ENCODE measurements around the gene ZNF567.
"Not testable (repeated sequence)": the region's sequence is repeated elsewhere in the genome, so short reads cannot be mapped to it uniquely, and the experiment has no call there.

ZNF567 gene

DNA sequence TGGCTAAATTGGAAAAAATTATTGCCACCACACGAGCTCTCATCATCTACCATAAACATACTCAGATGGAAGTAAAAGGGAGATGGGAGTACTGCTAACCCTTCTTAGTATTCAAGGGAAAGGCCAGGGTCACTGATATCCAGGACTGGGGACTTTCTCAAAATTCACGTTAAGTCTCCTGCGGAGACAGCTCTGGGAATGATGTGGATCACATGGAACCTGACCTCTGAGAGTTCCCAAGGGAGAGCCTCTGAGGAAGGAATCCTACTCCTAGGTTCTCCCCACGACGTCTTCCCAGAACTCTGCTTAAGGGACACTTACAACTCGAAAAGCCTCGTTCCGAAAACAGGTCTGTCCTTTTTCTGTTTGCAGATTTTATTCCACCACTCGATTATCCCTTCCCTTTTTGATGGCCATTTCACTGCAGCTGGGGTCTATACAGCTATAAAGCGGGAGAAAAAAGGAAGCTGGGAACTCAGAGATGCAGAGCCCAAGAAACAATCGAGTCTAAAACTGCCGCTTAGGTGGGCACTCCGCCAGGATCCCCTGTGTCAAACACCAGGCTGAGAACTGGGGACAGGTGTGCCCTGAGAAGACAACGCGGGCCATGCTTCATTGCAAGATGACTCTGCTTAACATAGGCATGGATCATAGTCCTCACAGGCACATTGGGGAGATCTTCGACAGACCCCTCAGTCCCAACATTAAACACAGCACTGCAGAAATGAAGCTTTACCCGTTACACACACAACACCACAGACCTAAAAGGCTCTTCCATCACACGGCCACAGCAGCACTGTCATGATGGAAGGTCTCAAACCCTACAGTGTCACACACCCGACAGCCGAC lies 823 bp upstream of the ZNF567 start:
- Histone ChIP-seq H3K4me1 (ENCODE audit: control insufficient read depth in 1 of 2, insufficient read depth in 1 of 2, low read depth in 1 of 2, low read length in 1 of 2) (peaks cover 15 to 16% of the 10 kb centered on the region in 2 experiments), H3K27me3 (no peaks in the 10 kb centered on the region), H3K4me3 (ENCODE audit: low read depth in 1 of 2, low read length in 1 of 2) (peak overlapping the region; percentile 70 to 71), H3K36me3 (peaks cover 7% of the 10 kb centered on the region), H3K27ac (peak overlapping the region; percentile 60), H3K9me3 (peaks cover 13% of the 10 kb centered on the region)
- no peak for TF ChIP-seq CTCF (IDR thresholded peaks at IDR 0.05)

GRCh38 chr19:36688058-36688457 lies 646 bp downstream of the ZNF567 start:
- no peak for TF ChIP-seq CTCF (IDR thresholded peaks at IDR 0.05)
- Histone ChIP-seq H3K4me1 (ENCODE audit: control insufficient read depth in 1 of 2, insufficient read depth in 1 of 2, low read depth in 1 of 2, low read length in 1 of 2) (peaks cover 15 to 16% of the 10 kb centered on the region in 2 experiments), H3K36me3 (peaks cover 7% of the 10 kb centered on the region), H3K27ac (peak overlapping the region; percentile 60), H3K27me3 (no peaks in the 10 kb centered on the region), H3K4me3 (ENCODE audit: low read depth in 1 of 2, low read length in 1 of 2) (peak overlapping the region; percentile 70 to 71), H3K9me3 (peaks cover 14% of the 10 kb centered on the region)

- no peak for TF ChIP-seq CTCF (IDR thresholded peaks at IDR 0.05)
- H3K4me1 ChIP-seq (ENCODE audit: control insufficient read depth in 1 of 2, insufficient read depth in 1 of 2, low read depth in 1 of 2, low read length in 1 of 2), result no peaks in the 10 kb centered on the region
- H3K27ac ChIP-seq, result no peak overlapping the region
- peaks cover 39% of the 10 kb centered on the region for H3K9me3 ChIP-seq
- H3K36me3 ChIP-seq, result no peaks in the 10 kb centered on the region
- H3K4me3 ChIP-seq (ENCODE audit: low read depth in 1 of 2, low read length in 1 of 2), result no peak overlapping the region
- H3K27me3 ChIP-seq, result no peaks in the 10 kb centered on the region
Measured at GRCh38 chr19:36707134-36707533, 19.7 kb downstream of the ZNF567 start.

GRCh38 chr19:36709423-36709822 lies 22.0 kb downstream of the ZNF567 start:
- H3K36me3 ChIP-seq, result peaks cover 18% of the 10 kb centered on the region
- no peak overlapping the region for H3K27ac ChIP-seq
- H3K27me3 ChIP-seq, result no peaks in the 10 kb centered on the region
- H3K9me3 ChIP-seq, result peaks cover 48% of the 10 kb centered on the region
- H3K4me1 ChIP-seq (ENCODE audit: control insufficient read depth in 1 of 2, insufficient read depth in 1 of 2, low read depth in 1 of 2, low read length in 1 of 2), result no peaks in the 10 kb centered on the region
- TF ChIP-seq CTCF (IDR thresholded peaks at IDR 0.05), result no peak
- no peak overlapping the region for H3K4me3 ChIP-seq (ENCODE audit: low read depth in 1 of 2, low read length in 1 of 2)

- Histone ChIP-seq H3K27ac (no peak overlapping the region), H3K4me3 (ENCODE audit: low read depth in 1 of 2, low read length in 1 of 2) (no peak overlapping the region), H3K27me3 (no peaks in the 10 kb centered on the region), H3K4me1 (ENCODE audit: control insufficient read depth in 1 of 2, insufficient read depth in 1 of 2, low read depth in 1 of 2, low read length in 1 of 2) (no peaks in the 10 kb centered on the region), H3K36me3 (no peaks in the 10 kb centered on the region), H3K9me3 (peaks cover 79% of the 10 kb centered on the region)
- no peak for TF ChIP-seq CTCF (IDR thresholded peaks at IDR 0.05)
Measured at GRCh38 chr19:36719687-36720556, 32.5 kb downstream of the ZNF567 start.

GRCh38 chr19:36736166-36736565 lies 48.8 kb downstream of the ZNF567 start:
- H3K4me3 ChIP-seq (ENCODE audit: low read depth in 1 of 2, low read length in 1 of 2); H3K36me3 ChIP-seq; H3K27ac ChIP-seq; H3K4me1 ChIP-seq (ENCODE audit: control insufficient read depth in 1 of 2, insufficient read depth in 1 of 2, low read depth in 1 of 2, low read length in 1 of 2); H3K27me3 ChIP-seq: not testable (repeated sequence)
- peaks cover 39% of the 10 kb centered on the region for H3K9me3 ChIP-seq
